Effector memory CD4-positive, alpha-beta T cell (primary cell): ENCODE data around the gene COQ8A.
A peak's percentile ranks its signal among the peaks of the same experiment; 100 is the strongest.
"Not testable (repeated sequence)": the region's sequence is repeated elsewhere in the genome, so short reads cannot be mapped to it uniquely, and the experiment has no call there.

ENCODE experiments used
- DNase-seq, 3 donors: peaks; one replicate each; pipeline ENCODE4 v3.0.0-alpha.2; 2020
- H3K27ac ChIP-seq: 2 replicates; pipeline ENCODE4 v1.7.0; 2013; ENCODE audit warnings: mild to moderate bottlenecking, low read length, moderate library complexity; ENCODE audit not compliant: insufficient read depth, poor library complexity, severe bottlenecking
- H3K27me3 ChIP-seq: replicated peaks from 2 replicates; pipeline ENCODE4 v1.7.0; 2013; ENCODE audit warnings: mild to moderate bottlenecking, low read length; ENCODE audit not compliant: insufficient read depth, control insufficient read depth, poor library complexity, severe bottlenecking
- H3K36me3 ChIP-seq: 2 replicates; pipeline ENCODE4 v1.7.0; 2013; ENCODE audit warnings: mild to moderate bottlenecking, low read length, moderate library complexity; ENCODE audit not compliant: control insufficient read depth, insufficient read depth
- H3K4me1 ChIP-seq: 2 replicates; pipeline ENCODE4 v1.7.0; 2013; ENCODE audit warnings: low read length, mild to moderate bottlenecking; ENCODE audit not compliant: control insufficient read depth, insufficient read depth, poor library complexity, severe bottlenecking
- H3K4me3 ChIP-seq: 2 replicates; pipeline ENCODE4 v1.7.0; 2013; ENCODE audit warnings: low read length, low read depth, mild to moderate bottlenecking; ENCODE audit not compliant: insufficient read depth, poor library complexity, severe bottlenecking
- H3K9me3 ChIP-seq: 2 replicates; pipeline ENCODE4 v1.7.0; 2013; ENCODE audit warnings: mild to moderate bottlenecking, low read length, moderate library complexity; ENCODE audit not compliant: control insufficient read depth

COQ8A gene

DNA sequence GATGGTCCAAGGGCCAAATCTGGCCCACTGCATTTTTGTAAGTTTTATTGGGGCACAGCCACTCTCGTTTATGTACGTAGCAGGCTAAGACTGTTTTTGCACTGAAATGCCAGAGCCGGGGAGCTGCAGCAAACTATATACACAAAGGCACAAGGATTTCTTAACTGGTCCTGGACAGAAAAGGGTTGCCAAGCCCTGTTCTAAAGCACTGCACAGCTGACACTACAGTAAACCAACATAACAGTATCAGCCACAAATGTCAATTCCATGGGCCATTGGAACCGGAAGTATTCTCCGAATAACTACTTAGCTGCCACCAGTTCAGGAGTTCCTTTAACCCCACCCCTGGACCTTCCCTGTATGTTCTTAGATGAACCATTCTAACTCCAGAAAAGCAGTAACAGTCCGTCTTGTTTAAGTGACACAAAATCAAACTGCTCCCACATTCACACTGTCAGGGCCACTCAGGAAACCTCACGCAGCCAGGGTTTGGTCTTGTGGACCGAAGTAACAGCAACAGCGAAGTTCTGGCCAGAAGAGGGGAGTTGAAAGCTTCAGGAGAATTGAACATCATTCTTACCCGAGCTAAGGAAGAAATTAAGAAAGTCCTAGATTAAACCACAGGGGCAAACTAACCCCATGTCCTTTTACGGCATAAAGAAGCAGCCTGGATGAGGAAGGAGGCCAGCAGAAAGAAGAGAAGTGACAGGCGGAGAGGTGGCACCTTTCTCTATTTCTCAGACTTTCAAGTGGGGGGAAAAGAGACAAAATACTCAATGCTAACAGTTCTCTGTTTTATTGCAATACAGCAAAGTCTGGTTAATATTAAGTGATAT lies 49.2 kb downstream of the COQ8A start:
- H3K36me3 ChIP-seq: peaks cover 19% of the 10 kb centered on the region

DNA sequence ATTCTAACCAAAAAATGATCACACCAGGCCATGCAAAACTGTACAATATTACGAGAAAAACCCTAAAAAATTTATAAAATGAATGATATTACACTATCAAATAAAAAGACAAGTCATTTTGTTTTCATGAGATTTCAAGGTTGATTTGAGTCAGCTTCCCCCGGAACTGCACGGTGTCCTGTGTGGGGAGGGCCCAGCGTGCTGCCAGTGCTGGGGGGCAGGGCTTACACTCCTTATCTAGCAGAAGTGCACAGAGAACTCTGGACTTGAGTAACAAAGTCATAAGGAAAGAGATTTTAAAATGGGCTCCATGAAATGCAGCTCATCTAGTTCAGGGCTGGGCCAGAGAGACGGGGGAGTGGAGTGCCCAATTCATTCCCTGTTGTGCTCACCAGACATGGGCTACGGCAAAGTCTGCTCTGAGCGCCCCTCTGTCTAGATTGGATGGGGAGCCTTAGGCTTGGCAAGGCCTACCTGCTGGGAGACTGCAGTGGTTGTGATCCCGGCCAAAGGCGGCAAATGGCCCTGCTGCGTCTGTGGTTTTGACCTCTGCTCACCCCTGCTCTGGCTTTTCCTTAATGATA lies 50.1 kb downstream of the COQ8A start:
- H3K4me1 ChIP-seq: no peaks in the 10 kb centered on the region
- H3K9me3 ChIP-seq: no peaks in the 10 kb centered on the region
- H3K4me3 ChIP-seq: no peak overlapping the region
- H3K36me3 ChIP-seq: peaks cover 15% of the 10 kb centered on the region
- no peak for DNase-seq
- H3K27ac ChIP-seq: no peak overlapping the region
- no peaks in the 10 kb centered on the region for H3K27me3 ChIP-seq

More for the DNA sequence above, 49.2 kb downstream of the COQ8A start:
- Histone ChIP-seq H3K27me3 (no peaks in the 10 kb centered on the region), H3K4me3 (no peak overlapping the region), H3K27ac (peak overlapping the region; percentile 20), H3K9me3 (no peaks in the 10 kb centered on the region), H3K4me1 (no peaks in the 10 kb centered on the region)
- DNase-seq: no peak

DNA sequence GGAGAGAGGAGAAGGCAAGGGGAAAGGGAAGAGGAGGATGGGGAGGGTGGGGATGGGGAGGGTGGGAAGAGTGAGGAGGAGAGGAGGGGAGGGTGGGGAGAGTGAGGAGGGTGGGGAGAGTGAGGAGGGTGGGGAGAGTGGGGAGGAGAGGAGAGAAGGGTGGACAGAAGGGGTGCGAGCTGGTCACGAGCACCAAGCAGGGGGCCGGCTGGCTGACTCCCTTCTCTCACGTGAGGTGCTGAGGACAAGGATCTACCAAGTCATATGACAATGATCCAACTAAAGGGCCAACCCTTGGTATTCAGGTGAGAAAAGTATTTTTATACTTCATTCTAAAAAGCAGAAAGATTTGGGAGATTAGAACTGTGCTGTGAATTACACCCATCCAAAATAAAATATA lies 51.8 kb downstream of the COQ8A start:
- no peak for DNase-seq
- no peaks in the 10 kb centered on the region for H3K9me3 ChIP-seq
- H3K27ac ChIP-seq: no peak overlapping the region
- H3K4me3 ChIP-seq: no peak overlapping the region
- H3K36me3 ChIP-seq: peaks cover 2% of the 10 kb centered on the region
- no peaks in the 10 kb centered on the region for H3K27me3 ChIP-seq
- no peaks in the 10 kb centered on the region for H3K4me1 ChIP-seq

DNA sequence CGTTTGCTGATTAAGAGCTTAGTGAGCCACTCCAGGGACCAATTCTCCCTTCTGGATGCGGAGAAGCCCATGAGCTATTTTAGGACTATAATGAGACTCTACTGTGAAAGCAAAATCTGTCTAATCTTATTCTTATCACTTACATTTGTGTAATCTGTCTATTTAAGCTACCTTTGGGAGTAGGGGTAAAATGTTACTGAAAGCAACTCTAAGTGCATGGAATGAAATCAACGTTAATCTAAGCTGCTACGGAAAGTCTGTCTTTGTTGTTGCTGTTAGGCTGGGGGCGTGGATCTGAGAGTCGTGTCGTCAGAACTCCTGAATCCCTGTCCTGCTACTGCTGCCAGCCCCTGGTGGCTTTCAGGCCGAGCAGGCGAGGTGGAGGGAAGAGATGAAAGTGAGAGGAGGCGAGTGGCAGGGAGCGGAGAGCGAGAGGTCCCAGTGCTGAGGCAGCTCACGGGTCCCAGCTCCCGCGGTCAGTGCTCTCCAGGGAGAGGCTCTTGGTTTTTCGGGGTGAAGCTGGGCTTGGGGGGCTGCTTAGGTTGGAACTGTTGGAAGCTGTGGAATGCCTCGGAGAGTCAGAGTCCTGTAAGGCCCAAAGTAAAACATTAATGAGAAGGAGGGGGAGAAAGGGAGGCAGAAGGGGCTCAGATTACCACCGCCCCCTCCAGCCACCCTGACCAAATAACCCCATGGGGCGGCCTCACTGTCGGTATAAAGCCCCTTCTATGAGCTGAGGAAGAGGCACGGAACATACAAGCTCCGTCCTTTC lies 53.9 kb downstream of the COQ8A start:
- no peaks in the 10 kb centered on the region for H3K9me3 ChIP-seq
- DNase-seq: no peak
- no peaks in the 10 kb centered on the region for H3K4me1 ChIP-seq
- no peaks in the 10 kb centered on the region for H3K27me3 ChIP-seq
- no peak overlapping the region for H3K4me3 ChIP-seq
- no peak overlapping the region for H3K27ac ChIP-seq
- H3K36me3 ChIP-seq: no peaks in the 10 kb centered on the region

DNA sequence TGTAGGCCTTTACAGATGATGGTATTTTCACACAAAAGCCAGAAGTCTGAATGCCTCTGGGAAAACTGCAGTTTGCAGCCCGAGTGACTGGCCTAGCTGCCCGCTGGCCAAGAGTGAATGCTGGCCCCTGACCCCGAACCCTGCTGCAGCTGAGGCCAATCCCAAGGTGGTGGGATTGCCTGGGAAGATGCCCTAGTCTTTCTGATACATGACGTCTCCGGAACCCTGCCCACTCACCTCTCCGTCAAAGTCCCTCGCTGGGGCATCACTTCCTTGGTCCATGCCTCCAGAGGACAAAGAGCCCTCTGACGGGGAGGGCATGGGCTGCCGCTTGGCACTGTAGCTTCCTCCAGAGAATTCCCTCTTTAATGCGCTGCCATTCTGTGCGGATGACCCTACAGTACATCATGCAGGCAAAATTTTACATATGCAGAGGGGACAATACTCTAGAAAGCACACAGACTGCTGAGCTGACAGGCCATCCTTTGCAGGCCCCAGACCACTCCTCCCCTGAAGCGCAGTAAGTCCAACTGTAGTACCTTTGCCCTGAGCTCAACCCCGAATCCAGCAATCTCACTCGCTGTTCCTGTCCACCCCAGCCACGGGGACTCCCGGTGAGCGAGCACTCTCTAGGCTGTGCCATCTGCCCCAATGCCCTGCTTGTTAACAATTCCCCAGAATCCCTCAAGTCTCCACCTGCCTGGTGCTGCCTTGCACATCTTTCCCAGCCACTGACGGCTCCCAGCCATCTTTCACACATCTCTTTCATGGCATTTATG lies 54.7 kb downstream of the COQ8A start:
- no peak for DNase-seq
- Histone ChIP-seq H3K4me1 (no peaks in the 10 kb centered on the region), H3K36me3 (no peaks in the 10 kb centered on the region), H3K27ac (no peak overlapping the region), H3K4me3 (no peak overlapping the region), H3K27me3 (no peaks in the 10 kb centered on the region), H3K9me3 (no peaks in the 10 kb centered on the region)

DNA sequence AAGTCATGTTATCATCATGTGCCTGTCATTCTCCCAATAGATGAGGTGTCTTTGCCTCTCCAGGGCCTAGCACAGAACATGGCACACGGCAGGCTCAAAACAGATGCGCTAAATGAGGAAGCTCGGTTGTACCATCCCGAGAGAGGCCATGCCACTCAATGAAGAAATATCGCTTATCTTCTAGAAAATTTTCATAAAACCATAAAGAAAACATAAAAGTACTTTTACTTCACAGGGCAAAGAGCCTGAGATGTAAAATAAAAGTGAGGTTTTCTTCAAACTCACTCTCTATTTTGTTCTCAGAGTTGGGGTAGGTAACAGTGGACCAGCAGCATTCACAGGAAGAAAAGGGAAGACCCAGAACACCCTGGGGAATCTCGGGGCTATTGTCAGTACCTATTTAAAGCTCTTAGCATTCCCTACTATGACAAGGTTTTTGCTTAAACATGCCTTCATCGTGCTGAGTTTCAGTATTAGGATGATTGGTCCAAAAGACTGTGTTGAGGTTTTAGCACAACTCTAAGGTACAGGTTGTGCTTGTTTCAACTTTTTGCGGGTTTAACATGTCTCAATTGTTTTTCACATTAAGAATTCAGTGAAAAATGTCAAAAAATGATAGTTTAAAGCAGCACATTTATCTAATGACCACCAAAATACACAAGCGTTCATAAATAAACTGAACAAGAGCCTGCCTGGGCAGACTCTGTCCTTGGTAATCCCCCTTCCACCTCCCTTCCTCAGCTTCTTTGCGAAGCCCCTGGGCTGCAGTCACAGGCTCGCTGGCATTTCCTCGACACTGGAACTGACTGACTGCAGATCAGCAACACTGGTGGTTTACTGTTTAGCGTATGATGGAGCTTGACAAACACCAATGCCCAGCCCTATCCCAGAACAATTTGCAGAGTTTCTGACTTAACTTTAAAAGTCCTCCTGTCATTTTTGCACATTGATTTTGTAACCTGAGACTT lies 55.6 kb downstream of the COQ8A start:
- Histone ChIP-seq H3K9me3 (no peaks in the 10 kb centered on the region), H3K4me3 (no peak overlapping the region), H3K27me3 (no peaks in the 10 kb centered on the region), H3K4me1 (no peaks in the 10 kb centered on the region), H3K36me3 (no peaks in the 10 kb centered on the region), H3K27ac (no peak overlapping the region)
- DNase-seq: no peak

GRCh38 chr1:226999579-226999978 lies 59.5 kb downstream of the COQ8A start:
- H3K36me3 ChIP-seq, H3K27me3 ChIP-seq, H3K27ac ChIP-seq, H3K9me3 ChIP-seq, DNase-seq, H3K4me3 ChIP-seq, H3K4me1 ChIP-seq: not testable (repeated sequence)

DNA sequence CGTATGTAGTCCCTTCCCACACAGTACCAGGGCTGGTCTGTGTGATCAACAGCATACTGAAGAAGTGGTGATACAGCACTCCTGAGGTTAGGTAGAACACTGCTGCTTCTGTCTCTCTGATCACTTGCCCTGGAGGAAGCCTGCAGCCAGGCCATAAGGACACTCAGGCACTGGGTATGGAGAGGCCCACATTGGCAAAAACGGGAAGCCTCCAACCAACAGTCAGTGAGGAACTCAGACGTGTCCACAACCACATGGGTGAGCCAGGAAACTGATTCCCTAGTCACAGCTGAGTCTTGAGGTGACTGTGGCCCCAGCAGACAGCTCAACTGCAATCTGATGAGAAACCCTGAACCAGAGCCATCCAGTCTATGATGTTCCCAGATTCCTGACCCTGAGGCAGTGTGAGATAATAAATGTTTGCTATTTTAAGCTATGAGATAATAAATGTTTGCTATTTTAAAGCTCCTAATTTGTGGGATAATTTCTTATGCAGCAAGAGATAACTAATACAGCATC lies 62.5 kb downstream of the COQ8A start:
- no peaks in the 10 kb centered on the region for H3K27me3 ChIP-seq
- H3K27ac ChIP-seq: no peak overlapping the region
- H3K4me1 ChIP-seq: no peaks in the 10 kb centered on the region
- H3K4me3 ChIP-seq: no peak overlapping the region
- no peak for DNase-seq
- no peaks in the 10 kb centered on the region for H3K9me3 ChIP-seq
- no peaks in the 10 kb centered on the region for H3K36me3 ChIP-seq

GRCh38 chr1:227003165-227003564 lies 63.1 kb downstream of the COQ8A start:
- Histone ChIP-seq H3K36me3 (no peaks in the 10 kb centered on the region), H3K27me3 (no peaks in the 10 kb centered on the region), H3K9me3 (no peaks in the 10 kb centered on the region), H3K4me1 (no peaks in the 10 kb centered on the region), H3K4me3 (no peak overlapping the region), H3K27ac (no peak overlapping the region)
- no peak for DNase-seq
